ENCODE results near the gene VRK2.

Gene VRK2

GRCh38 chr2:58033530-58033929 is 13.1 kb upstream of the VRK2 start:
- no peaks in the 10 kb centered on the region for H3K27me3 ChIP-seq (ENCODE audit: control insufficient read depth in 1 of 2, insufficient read depth in 2 of 2, low read length in 2 of 2)
- no peak overlapping the region for H3K4me3 ChIP-seq (ENCODE audit: low read length in 2 of 2)
- no peaks in the 10 kb centered on the region for H3K4me1 ChIP-seq (ENCODE audit: control insufficient read depth, insufficient read depth, low read length)
- no peak overlapping the region for H3K27ac ChIP-seq (ENCODE audit: low read length)
- H3K9me3 ChIP-seq (ENCODE audit: control insufficient read depth in 2 of 2, low read length in 2 of 2) = no peaks in the 10 kb centered on the region
- no peaks in the 10 kb centered on the region for H3K36me3 ChIP-seq (ENCODE audit: control insufficient read depth in 2 of 2, insufficient read depth in 2 of 2, low read length in 2 of 2)
- H3K9ac ChIP-seq (ENCODE audit: low read length in 2 of 2) = no peak overlapping the region

- H3K4me3 ChIP-seq (ENCODE audit: low read length in 2 of 2) = no peak overlapping the region
- no peak overlapping the region for H3K9ac ChIP-seq (ENCODE audit: low read length in 2 of 2)
- H3K27ac ChIP-seq (ENCODE audit: low read length) = no peak overlapping the region
- no peaks in the 10 kb centered on the region for H3K4me1 ChIP-seq (ENCODE audit: control insufficient read depth, insufficient read depth, low read length)
- no peaks in the 10 kb centered on the region for H3K36me3 ChIP-seq (ENCODE audit: control insufficient read depth in 2 of 2, insufficient read depth in 2 of 2, low read length in 2 of 2)
- no peaks in the 10 kb centered on the region for H3K27me3 ChIP-seq (ENCODE audit: control insufficient read depth in 1 of 2, insufficient read depth in 2 of 2, low read length in 2 of 2)
- no peaks in the 10 kb centered on the region for H3K9me3 ChIP-seq (ENCODE audit: control insufficient read depth in 2 of 2, low read length in 2 of 2)
Observed at GRCh38 chr2:58035352-58035751, 11.3 kb upstream of the VRK2 start.

- Histone ChIP-seq H3K27me3 (ENCODE audit: control insufficient read depth in 1 of 2, insufficient read depth in 2 of 2, low read length in 2 of 2) (no peaks in the 10 kb centered on the region), H3K4me3 (ENCODE audit: low read length in 2 of 2) (no peak overlapping the region), H3K4me1 (ENCODE audit: control insufficient read depth, insufficient read depth, low read length) (no peaks in the 10 kb centered on the region), H3K9ac (ENCODE audit: low read length in 2 of 2) (no peak overlapping the region), H3K36me3 (ENCODE audit: control insufficient read depth in 2 of 2, insufficient read depth in 2 of 2, low read length in 2 of 2) (no peaks in the 10 kb centered on the region), H3K9me3 (ENCODE audit: control insufficient read depth in 2 of 2, low read length in 2 of 2) (no peaks in the 10 kb centered on the region), H3K27ac (ENCODE audit: low read length) (no peak overlapping the region)
Observed at GRCh38 chr2:58039170-58039611, 7.4 kb upstream of the VRK2 start.

GRCh38 chr2:58042486-58042970 is 4.1 kb upstream of the VRK2 start:
- Histone ChIP-seq H3K4me3 (ENCODE audit: low read length in 2 of 2) (no peak overlapping the region), H3K27ac (ENCODE audit: low read length) (no peak overlapping the region), H3K36me3 (ENCODE audit: control insufficient read depth in 2 of 2, insufficient read depth in 2 of 2, low read length in 2 of 2) (no peaks in the 10 kb centered on the region), H3K9me3 (ENCODE audit: control insufficient read depth in 2 of 2, low read length in 2 of 2) (no peaks in the 10 kb centered on the region), H3K4me1 (ENCODE audit: control insufficient read depth, insufficient read depth, low read length) (peaks cover 4% of the 10 kb centered on the region), H3K27me3 (ENCODE audit: control insufficient read depth in 1 of 2, insufficient read depth in 2 of 2, low read length in 2 of 2) (no peaks in the 10 kb centered on the region), H3K9ac (ENCODE audit: low read length in 2 of 2) (no peak overlapping the region)

DNA sequence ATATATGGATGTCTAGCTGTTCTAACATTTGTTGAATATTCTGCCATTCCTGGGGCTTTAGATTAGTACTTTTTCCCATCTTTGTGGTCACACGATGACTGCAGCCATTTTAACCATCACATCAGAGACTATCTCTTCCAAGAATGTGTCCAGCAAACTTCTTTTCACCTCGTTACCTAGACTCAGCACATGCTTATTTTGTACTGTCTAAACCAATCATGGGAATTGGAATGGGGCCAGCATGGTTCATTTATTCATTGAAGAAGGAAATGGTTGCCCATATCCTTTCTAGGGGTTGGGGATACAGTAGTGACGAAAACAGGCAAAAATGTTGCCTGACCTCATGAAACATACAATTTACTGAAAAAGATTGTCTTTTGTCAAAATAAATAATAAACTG is 2.5 kb upstream of the VRK2 start:
- no peaks in the 10 kb centered on the region for H3K27me3 ChIP-seq (ENCODE audit: control insufficient read depth in 1 of 2, insufficient read depth in 2 of 2, low read length in 2 of 2)
- H3K9me3 ChIP-seq (ENCODE audit: control insufficient read depth in 2 of 2, low read length in 2 of 2) = no peaks in the 10 kb centered on the region
- no peak overlapping the region for H3K9ac ChIP-seq (ENCODE audit: low read length in 2 of 2)
- no peak overlapping the region for H3K4me3 ChIP-seq (ENCODE audit: low read length in 2 of 2)
- H3K27ac ChIP-seq (ENCODE audit: low read length) = no peak overlapping the region
- H3K4me1 ChIP-seq (ENCODE audit: control insufficient read depth, insufficient read depth, low read length) = peaks cover 4% of the 10 kb centered on the region
- H3K36me3 ChIP-seq (ENCODE audit: control insufficient read depth in 2 of 2, insufficient read depth in 2 of 2, low read length in 2 of 2) = no peaks in the 10 kb centered on the region

DNA sequence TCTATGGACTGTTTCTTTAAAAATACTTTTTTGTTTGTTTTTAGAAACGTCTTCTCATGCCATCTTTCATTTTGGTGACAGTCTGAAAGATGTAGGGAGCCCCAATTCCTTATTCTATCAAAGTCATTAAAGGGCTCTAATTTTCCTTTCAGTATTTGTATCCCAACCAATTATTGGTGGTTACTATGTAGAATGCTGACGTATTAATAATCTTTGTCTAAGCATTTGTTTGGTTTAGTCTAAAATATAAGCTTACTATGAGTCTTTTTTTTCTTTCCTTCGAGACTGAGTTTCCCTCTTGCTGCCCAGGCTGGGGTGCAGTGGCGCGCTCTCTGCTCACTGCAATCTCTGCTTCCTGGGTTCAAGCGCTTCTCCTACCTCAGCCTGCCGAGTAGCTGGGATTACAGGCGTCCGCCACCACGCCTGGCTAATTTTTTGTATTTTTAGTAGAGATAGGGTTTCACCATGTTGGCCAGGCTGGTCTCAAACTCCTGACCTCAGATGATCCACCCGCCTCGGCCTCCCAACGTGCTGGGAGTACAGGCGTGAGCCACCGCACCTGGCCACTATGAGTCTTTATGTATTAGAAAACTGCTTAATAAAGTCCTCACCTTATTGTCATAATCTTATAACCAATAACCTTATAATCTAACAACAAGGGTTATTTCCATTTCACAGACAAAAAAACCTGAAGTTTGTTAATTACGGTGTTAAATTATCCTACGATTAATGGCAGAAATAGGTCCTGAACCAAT is 849 bp upstream of the VRK2 start:
- Histone ChIP-seq H3K9me3 (ENCODE audit: control insufficient read depth in 2 of 2, low read length in 2 of 2) (no peaks in the 10 kb centered on the region), H3K36me3 (ENCODE audit: control insufficient read depth in 2 of 2, insufficient read depth in 2 of 2, low read length in 2 of 2) (no peaks in the 10 kb centered on the region), H3K4me1 (ENCODE audit: control insufficient read depth, insufficient read depth, low read length) (peaks cover 4% of the 10 kb centered on the region), H3K27me3 (ENCODE audit: control insufficient read depth in 1 of 2, insufficient read depth in 2 of 2, low read length in 2 of 2) (no peaks in the 10 kb centered on the region), H3K27ac (ENCODE audit: low read length) (peak overlapping the region; percentile 82), H3K4me3 (ENCODE audit: low read length in 2 of 2) (peak overlapping the region; percentile 81 to 98), H3K9ac (ENCODE audit: low read length in 2 of 2) (peak overlapping the region; percentile 91 to 92)

DNA sequence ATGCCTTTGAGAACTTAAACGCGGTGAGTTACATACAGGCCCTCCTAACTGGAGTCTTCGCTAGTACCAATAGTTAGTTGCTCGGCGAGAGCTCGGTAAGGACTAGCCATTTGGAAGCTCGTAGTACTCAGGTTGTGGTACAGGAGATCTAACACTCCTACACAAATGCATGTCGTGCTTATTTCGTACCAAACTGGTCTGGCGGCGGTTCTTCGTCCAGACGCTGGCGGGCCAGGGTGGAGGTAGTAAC is 346 bp upstream of the VRK2 start:
- peak overlapping the region; percentile 82 for H3K27ac ChIP-seq (ENCODE audit: low read length)
- H3K4me3 ChIP-seq (ENCODE audit: low read length in 2 of 2) = peak overlapping the region; percentile 81 to 98
- no peaks in the 10 kb centered on the region for H3K36me3 ChIP-seq (ENCODE audit: control insufficient read depth in 2 of 2, insufficient read depth in 2 of 2, low read length in 2 of 2)
- peaks cover 4% of the 10 kb centered on the region for H3K4me1 ChIP-seq (ENCODE audit: control insufficient read depth, insufficient read depth, low read length)
- H3K9ac ChIP-seq (ENCODE audit: low read length in 2 of 2) = peak overlapping the region; percentile 91 to 92
- H3K9me3 ChIP-seq (ENCODE audit: control insufficient read depth in 2 of 2, low read length in 2 of 2) = no peaks in the 10 kb centered on the region
- no peaks in the 10 kb centered on the region for H3K27me3 ChIP-seq (ENCODE audit: control insufficient read depth in 1 of 2, insufficient read depth in 2 of 2, low read length in 2 of 2)

GRCh38 chr2:58047373-58047935 is 848 bp downstream of the VRK2 start:
- no peaks in the 10 kb centered on the region for H3K36me3 ChIP-seq (ENCODE audit: control insufficient read depth in 2 of 2, insufficient read depth in 2 of 2, low read length in 2 of 2)
- no peaks in the 10 kb centered on the region for H3K27me3 ChIP-seq (ENCODE audit: control insufficient read depth in 1 of 2, insufficient read depth in 2 of 2, low read length in 2 of 2)
- peak overlapping the region; percentile 82 for H3K27ac ChIP-seq (ENCODE audit: low read length)
- peak overlapping the region; percentile 91 to 92 for H3K9ac ChIP-seq (ENCODE audit: low read length in 2 of 2)
- H3K4me1 ChIP-seq (ENCODE audit: control insufficient read depth, insufficient read depth, low read length) = peaks cover 4% of the 10 kb centered on the region
- H3K4me3 ChIP-seq (ENCODE audit: low read length in 2 of 2) = peak overlapping the region; percentile 81 to 98
- no peaks in the 10 kb centered on the region for H3K9me3 ChIP-seq (ENCODE audit: control insufficient read depth in 2 of 2, low read length in 2 of 2)

DNA sequence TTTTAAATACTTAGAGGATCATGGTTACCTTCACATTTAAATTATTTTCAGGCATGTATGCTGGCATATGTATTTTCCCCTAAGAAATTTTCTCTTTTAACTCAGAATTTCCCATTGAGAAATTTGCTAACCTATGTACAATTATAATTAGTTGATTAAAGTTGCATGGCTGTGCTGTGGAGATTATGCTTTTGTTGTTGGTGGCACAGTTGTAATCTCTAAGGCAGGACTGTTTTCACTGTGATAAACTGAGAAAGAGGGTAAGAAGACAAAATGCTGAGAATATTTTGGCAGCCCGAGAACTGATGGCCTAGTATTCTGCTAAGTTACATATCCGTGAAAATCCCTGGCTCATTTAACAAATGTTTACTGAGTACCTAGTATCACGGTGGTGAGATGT is 1.4 kb downstream of the VRK2 start:
- peak overlapping the region in 1 of 2 donors; percentile 92 for H3K9ac ChIP-seq (ENCODE audit: low read length in 2 of 2)
- H3K27ac ChIP-seq (ENCODE audit: low read length) = no peak overlapping the region
- peaks cover 4% of the 10 kb centered on the region for H3K4me1 ChIP-seq (ENCODE audit: control insufficient read depth, insufficient read depth, low read length)
- H3K4me3 ChIP-seq (ENCODE audit: low read length in 2 of 2) = no peak overlapping the region
- H3K9me3 ChIP-seq (ENCODE audit: control insufficient read depth in 2 of 2, low read length in 2 of 2) = no peaks in the 10 kb centered on the region
- H3K36me3 ChIP-seq (ENCODE audit: control insufficient read depth in 2 of 2, insufficient read depth in 2 of 2, low read length in 2 of 2) = no peaks in the 10 kb centered on the region
- no peaks in the 10 kb centered on the region for H3K27me3 ChIP-seq (ENCODE audit: control insufficient read depth in 1 of 2, insufficient read depth in 2 of 2, low read length in 2 of 2)

DNA sequence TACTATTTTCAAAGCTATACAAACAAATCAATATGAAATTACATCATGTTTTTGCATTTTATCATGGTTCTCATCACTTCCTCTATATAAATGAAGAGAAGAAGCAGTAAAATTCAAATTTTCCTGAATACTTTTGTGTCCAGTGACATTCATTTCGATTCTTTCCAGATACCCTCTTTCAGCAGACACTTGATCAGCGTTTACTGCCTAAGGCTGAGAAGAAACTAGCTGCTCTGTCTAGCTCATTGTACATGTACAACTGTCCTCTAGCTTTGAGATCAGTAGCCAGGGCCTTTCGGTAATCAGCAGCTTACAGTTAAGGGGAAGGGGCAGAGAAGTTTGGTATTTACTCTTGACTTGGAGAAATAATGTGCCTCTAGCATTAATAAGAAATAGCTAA is 4.8 kb downstream of the VRK2 start:
- no peak overlapping the region for H3K4me3 ChIP-seq (ENCODE audit: low read length in 2 of 2)
- no peak overlapping the region for H3K27ac ChIP-seq (ENCODE audit: low read length)
- no peaks in the 10 kb centered on the region for H3K36me3 ChIP-seq (ENCODE audit: control insufficient read depth in 2 of 2, insufficient read depth in 2 of 2, low read length in 2 of 2)
- H3K9ac ChIP-seq (ENCODE audit: low read length in 2 of 2) = no peak overlapping the region
- no peaks in the 10 kb centered on the region for H3K27me3 ChIP-seq (ENCODE audit: control insufficient read depth in 1 of 2, insufficient read depth in 2 of 2, low read length in 2 of 2)
- H3K4me1 ChIP-seq (ENCODE audit: control insufficient read depth, insufficient read depth, low read length) = peaks cover 3% of the 10 kb centered on the region
- no peaks in the 10 kb centered on the region for H3K9me3 ChIP-seq (ENCODE audit: control insufficient read depth in 2 of 2, low read length in 2 of 2)

DNA sequence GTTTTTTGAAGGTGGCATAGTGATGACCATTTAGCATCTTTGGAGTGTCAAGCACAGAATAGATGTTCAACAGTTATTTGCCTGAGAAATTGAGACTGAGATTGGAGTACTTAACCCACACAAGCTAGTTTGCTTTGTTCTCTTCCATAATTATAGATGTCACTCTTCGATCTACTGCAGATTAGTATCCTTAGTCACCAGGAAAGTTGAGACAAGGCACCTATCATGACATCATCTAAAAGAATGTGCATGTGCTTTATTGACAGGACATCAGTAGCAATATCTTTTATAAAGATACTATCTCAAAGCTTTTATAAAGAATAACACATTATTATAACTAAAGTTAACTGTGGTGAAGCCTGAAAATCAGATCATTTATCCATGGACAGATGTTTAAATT is 6.4 kb downstream of the VRK2 start:
- H3K9me3 ChIP-seq (ENCODE audit: control insufficient read depth in 2 of 2, low read length in 2 of 2) = no peaks in the 10 kb centered on the region
- no peak overlapping the region for H3K4me3 ChIP-seq (ENCODE audit: low read length in 2 of 2)
- no peaks in the 10 kb centered on the region for H3K27me3 ChIP-seq (ENCODE audit: control insufficient read depth in 1 of 2, insufficient read depth in 2 of 2, low read length in 2 of 2)
- H3K36me3 ChIP-seq (ENCODE audit: control insufficient read depth in 2 of 2, insufficient read depth in 2 of 2, low read length in 2 of 2) = no peaks in the 10 kb centered on the region
- peaks cover 3% of the 10 kb centered on the region for H3K4me1 ChIP-seq (ENCODE audit: control insufficient read depth, insufficient read depth, low read length)
- no peak overlapping the region for H3K9ac ChIP-seq (ENCODE audit: low read length in 2 of 2)
- H3K27ac ChIP-seq (ENCODE audit: low read length) = no peak overlapping the region
